ENCODE measurements around the gene MED13L.

GRCh38 chr12:116303066-116303465 lies 25.6 kb upstream of the MED13L start:
- TF ChIP-seq, protein P1, sequence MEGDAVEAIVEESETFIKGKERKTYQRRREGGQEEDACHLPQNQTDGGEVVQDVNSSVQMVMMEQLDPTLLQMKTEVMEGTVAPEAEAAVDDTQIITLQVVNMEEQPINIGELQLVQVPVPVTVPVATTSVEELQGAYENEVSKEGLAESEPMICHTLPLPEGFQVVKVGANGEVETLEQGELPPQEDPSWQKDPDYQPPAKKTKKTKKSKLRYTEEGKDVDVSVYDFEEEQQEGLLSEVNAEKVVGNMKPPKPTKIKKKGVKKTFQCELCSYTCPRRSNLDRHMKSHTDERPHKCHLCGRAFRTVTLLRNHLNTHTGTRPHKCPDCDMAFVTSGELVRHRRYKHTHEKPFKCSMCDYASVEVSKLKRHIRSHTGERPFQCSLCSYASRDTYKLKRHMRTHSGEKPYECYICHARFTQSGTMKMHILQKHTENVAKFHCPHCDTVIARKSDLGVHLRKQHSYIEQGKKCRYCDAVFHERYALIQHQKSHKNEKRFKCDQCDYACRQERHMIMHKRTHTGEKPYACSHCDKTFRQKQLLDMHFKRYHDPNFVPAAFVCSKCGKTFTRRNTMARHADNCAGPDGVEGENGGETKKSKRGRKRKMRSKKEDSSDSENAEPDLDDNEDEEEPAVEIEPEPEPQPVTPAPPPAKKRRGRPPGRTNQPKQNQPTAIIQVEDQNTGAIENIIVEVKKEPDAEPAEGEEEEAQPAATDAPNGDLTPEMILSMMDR (IDR thresholded peaks at IDR 0.05), result no peak
- TF ChIP-seq POLR2A (IDR thresholded peaks at IDR 0.05), result no peak

Data from testis (tissue), 2 donors.